GM12873 (cell line): ENCODE results near the gene VSTM4.

Source experiments
- CTCF ChIP-seq: IDR thresholded peaks from 2 replicates; pipeline ENCODE4 v1.5.1; 2012; ENCODE audit warnings: low read depth, mild to moderate bottlenecking, moderate library complexity, low read length, control low read depth; ENCODE audit not compliant: insufficient read depth; ENCODE audit errors: missing control alignments

VSTM4 gene

GRCh38 chr10:49001402-49001801 lies 113.9 kb downstream of the VSTM4 start:
- TF ChIP-seq CTCF: no peak

DNA sequence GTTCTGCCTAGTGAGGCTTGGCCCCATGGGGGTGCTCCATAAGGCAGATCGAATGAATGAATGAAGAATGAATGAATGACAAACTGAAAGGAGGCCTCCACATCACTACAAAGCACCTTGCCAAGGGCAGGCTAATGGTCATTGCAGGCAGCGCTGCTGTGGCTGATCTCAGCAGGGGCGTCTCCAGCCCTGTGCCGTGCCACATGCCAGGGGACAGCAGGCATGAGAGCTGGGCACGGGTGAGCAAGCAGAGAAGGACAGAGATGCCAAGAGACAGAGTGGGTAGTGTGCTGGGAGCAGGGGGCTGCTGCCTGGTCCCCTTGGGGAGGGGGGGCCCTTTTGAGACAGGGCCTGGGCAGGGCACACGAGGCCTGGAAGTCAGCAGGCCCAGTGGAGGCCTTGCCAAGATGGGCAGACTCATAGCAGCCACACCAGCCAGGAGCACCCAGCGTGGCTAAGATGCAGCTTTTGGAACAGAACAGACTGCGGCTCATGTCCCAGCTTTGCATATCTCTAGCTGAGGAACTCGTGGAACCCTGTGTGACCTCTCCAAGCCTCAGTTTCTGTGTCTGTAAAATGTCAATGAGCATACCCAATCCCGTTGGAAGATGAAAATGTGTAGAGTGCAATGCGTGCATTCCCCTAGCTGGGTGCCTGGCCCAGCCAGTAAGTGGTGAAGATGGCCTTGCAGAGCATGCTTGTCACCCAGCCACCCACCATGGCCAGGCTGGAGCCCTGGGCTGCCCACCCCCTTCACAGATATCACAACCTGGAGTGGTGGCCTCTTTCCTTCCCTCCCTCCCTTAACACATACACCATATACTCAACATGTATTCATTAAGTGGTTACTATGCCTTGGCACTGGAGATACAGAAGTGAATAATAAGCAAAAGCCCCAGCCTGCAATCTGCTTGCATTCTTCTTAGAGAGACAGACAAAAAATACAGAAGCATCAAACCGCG lies 114.6 kb downstream of the VSTM4 start:
- no peak for TF ChIP-seq CTCF

- TF ChIP-seq CTCF: no peak
Observed at GRCh38 chr10:48999346-48999745, 116.0 kb downstream of the VSTM4 start.

DNA sequence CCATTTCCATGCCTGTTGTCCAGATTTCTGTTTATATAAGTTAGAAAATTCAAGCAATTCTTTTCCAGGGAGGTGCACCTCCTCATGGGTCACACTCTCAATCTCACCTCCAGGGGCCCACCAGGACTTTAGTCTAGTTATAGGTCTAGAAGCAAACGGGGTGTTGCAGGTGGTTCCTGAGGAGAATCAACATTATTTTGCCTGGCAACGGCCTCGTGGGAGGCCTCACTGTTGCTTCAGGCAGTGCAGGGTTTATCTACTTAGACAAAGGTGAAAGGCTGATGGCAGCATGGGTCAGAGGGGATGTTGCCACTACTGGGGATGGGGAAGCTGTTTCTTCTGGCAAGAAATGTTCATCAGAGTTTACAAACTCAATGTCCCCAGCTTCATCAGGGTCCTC lies 119.0 kb downstream of the VSTM4 start:
- TF ChIP-seq CTCF: no peak

- no peak for TF ChIP-seq CTCF
Observed at GRCh38 chr10:48993627-48994026, 121.7 kb downstream of the VSTM4 start.

- TF ChIP-seq CTCF: no peak
Observed at GRCh38 chr10:48990226-48990625, 125.1 kb downstream of the VSTM4 start.

DNA sequence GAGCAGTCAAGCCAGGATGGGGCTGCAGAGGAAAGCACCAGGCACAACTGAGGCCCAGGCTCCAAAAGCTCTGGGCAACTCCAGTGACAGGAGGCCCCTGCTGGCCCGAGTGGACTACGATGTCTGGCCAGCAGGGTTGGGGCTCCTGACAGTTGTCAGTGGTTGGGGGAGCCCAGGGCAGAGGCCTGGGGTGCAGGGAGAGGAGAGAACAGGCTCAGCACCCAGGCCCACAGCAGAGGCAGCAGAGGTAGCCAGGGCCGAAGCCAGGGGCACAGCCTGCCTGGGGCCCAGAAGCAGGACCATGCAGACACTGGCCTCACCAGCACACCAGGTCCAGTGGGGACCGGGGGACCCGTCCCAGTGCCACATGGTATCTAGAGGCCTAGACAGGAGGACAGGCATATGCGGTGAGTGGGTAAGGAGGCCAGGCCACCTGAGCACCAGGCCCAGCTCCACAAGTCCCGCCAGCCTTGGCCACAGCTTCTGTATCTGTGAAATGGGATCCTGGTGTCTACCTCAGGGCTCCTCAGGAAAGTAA lies 129.6 kb downstream of the VSTM4 start:
- no peak for TF ChIP-seq CTCF
